GM12878 (cell line): ENCODE results near the gene TGM6.

Experiments
- CREB1 ChIP-seq: IDR thresholded peaks from 2 replicates; pipeline ENCODE4 v1.6.1; 2012; ENCODE audit warnings: low read depth, mild to moderate bottlenecking, inconsistent platforms
- CTCF ChIP-seq, 3 experiments: IDR thresholded peaks in 2 of 3; conservative IDR thresholded peaks in 1 of 3; 2 replicates each; pipeline ENCODE4 v1.5.1; 2011; ENCODE audit warnings: low read depth in 3 of 3, low read length in 3 of 3, mild to moderate bottlenecking in 3 of 3, control low read depth in 2 of 3, moderate library complexity in 2 of 3, inconsistent platforms in 1 of 3, mixed read lengths in 1 of 3; ENCODE audit not compliant: control insufficient read depth in 2 of 3, insufficient read depth in 1 of 3; ENCODE audit errors: extremely low read depth in 1 of 3
- ZNF207 ChIP-seq: fragments of 450-650 bp; IDR thresholded peaks from 2 replicates; pipeline ENCODE4 v1.6.1; 2014; ENCODE audit warnings: antibody characterized with exemption, mild to moderate bottlenecking, borderline replicate concordance

GRCh38 chr20:2368621-2369020 is 12.1 kb upstream of the TGM6 start:
- TF ChIP-seq ZNF207 = no peak
- TF ChIP-seq CTCF (IDR thresholded peaks at IDR 0.05 in 2 of 3, conservative IDR thresholded peaks at IDR 0.05 in 1 of 3; ENCODE audit: control insufficient read depth in 2 of 3, extremely low read depth in 1 of 3, insufficient read depth in 1 of 3, low read depth in 3 of 3, low read length in 3 of 3) = no peak
- no peak for TF ChIP-seq CREB1
